ENCODE data around the gene SUZ12. TPM values are rescaled to one million over a fixed set of nuclear protein-coding genes. Genes with fewer than 3 reads are reported as not detected.
"Not testable (repeated sequence)": the region's sequence is repeated elsewhere in the genome, so short reads cannot be mapped to it uniquely, and the experiment has no call there.

SUZ12 gene
- total RNA-seq (10 to 100 TPM; 26.0 to 55.5 (median 40.3) TPM), polyA plus RNA-seq (10 to 100 TPM; 19.1 to 19.3 TPM), total RNA-seq (58.7 reads per million, percentile 74 among the genes with 10 or more reads in this experiment)

DNA sequence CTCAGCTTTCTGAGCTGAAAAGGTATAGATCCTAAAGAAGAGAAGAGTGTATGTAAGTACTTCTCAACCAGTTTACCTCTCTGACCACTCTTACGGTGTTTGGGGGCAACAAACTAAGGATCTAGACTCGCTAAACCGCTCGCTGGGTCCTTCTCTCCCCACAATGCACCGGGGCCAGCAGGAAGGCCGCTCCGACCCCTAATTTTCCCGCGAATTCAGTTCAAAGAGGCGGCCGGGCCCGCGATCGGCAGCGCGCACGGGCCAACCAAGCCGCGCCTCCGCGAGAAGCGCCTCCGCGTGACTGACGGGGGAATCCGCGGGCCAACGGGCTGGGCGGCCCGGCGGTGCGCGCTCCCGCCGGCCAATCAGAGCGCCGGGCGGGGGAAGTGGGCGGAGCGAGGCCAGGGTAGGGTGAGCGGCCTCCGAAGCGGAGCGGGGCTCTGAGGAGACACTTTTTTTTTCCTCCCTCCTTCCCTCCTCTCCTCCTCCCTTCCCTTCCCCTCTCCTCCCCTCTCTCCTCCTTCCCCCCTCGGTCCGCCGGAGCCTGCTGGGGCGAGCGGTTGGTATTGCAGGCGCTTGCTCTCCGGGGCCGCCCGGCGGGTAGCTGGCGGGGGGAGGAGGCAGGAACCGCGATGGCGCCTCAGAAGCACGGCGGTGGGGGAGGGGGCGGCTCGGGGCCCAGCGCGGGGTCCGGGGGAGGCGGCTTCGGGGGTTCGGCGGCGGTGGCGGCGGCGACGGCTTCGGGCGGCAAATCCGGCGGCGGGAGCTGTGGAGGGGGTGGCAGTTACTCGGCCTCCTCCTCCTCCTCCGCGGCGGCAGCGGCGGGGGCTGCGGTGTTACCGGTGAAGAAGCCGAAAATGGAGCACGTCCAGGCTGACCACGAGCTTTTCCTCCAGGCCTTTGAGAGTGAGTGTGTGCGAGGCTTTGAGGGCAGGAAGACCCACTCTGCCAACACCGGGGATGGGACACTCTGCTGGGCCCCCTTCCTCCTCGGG, at the start of gene SUZ12:
SUZ12 (plus strand) TSS at position 393 of the 995 bp plus-strand sequence; CDS start at position 633, 240 bp downstream.
- H3K9me3 Mint-ChIP-seq; H3K36me3 Mint-ChIP-seq; H3K27me3 Mint-ChIP-seq; H3K9me3 ChIP-seq (ENCODE audit: control insufficient read depth in 2 of 3, low read length in 3 of 3); H3K4me1 ChIP-seq (ENCODE audit: control insufficient read depth in 2 of 2, insufficient read depth in 2 of 2, low read length in 2 of 2); H3K27me3 ChIP-seq (ENCODE audit: control insufficient read depth in 2 of 2, insufficient read depth in 2 of 2, low read length in 2 of 2); H3K36me3 ChIP-seq (ENCODE audit: control insufficient read depth in 2 of 3, insufficient read depth in 3 of 3, low read length in 3 of 3): not testable (repeated sequence)
- CTCF ChIA-PET, result interaction anchor here (0.5 kb wide), 1 partner anchor 1110 kb away, joined by 3 read pairs; no protein-coding TSS in a partner anchor
- H3K27ac Mint-ChIP-seq, result peak within 1 kb of the TSS; percentile 82 to 97 (median 91)
- POLR2A ChIA-PET, result interaction anchor here (0.7 to 2.4 kb wide), 2 partner anchors 35 to 71 kb away, joined by 3 to 10 read pairs; partner anchors contain the start of gene UTP6
- H3K4me3 ChIP-seq (ENCODE audit: low read length), result peak within 1 kb of the TSS; percentile 62
- H3K4me3 Mint-ChIP-seq, result peak within 1 kb of the TSS; percentile 84 to 93 (median 90)
- ATAC-seq (peak; percentile 99), DNase-seq (peak; percentile 80 to 95 (median 88))
- H3K4me1 Mint-ChIP-seq, result peaks cover 6 to 30% (median 20%) of the 10 kb centered on the region in 7 donors
- intact Hi-C loops (cut with micrococcal nuclease), result loop anchor here (1.0 to 5.0 kb wide), 5 partner anchors 36 to 940 kb away; partner anchors contain the start of genes COPRS (in 2 of the 2), LRRC37B (in 2 of the 2), MYO1D (in 1 of the 2) and UTP6 (in 1 of the 2)
- peak within 1 kb of the TSS; percentile 73 for H3K27ac ChIP-seq (ENCODE audit: low read depth, low read length)

DNA sequence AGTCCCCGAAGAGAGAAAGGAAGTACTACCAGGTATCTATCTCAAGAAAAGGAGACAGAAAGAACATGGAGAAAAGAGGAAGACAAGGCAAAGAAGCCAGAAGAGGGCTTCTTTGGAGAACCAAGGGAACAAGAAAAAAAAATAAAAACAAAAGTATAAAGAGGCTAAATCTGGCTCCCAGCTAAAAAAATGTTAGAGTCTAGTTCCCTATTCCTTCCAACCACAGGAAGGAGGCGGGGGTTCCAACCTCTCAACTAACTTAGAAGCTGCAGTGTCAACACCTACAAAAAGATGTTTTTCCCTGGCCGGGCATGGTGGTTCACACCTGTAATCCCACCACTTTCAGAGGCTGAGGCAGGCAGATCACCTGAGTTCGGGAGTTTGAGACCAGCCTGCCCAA, 48.7 kb upstream of the SUZ12 start:
- no peak overlapping the region for H3K4me3 Mint-ChIP-seq
- peaks cover 0 to 5% (median 0%) of the 10 kb centered on the region in 7 donors for H3K4me1 Mint-ChIP-seq
- H3K27ac Mint-ChIP-seq, result peak overlapping the region in 2 of 9 donors; percentile 10 to 38
- ATAC-seq (peak; percentile 44), DNase-seq (no peak)
- H3K36me3 Mint-ChIP-seq, result peaks cover 4 to 57% (median 28%) of the 10 kb centered on the region in 5 donors
- no peak overlapping the region for H3K4me3 ChIP-seq (ENCODE audit: low read length)
- H3K27ac ChIP-seq (ENCODE audit: low read depth, low read length), result no peak overlapping the region
- ChIA-PET CTCF (no interaction called here), POLR2A (no interaction called here)
- H3K27me3 Mint-ChIP-seq, result no peaks in the 10 kb centered on the region
- no peaks in the 10 kb centered on the region for H3K9me3 Mint-ChIP-seq
- no peaks in the 10 kb centered on the region for H3K27me3 ChIP-seq (ENCODE audit: control insufficient read depth in 2 of 2, insufficient read depth in 2 of 2, low read length in 2 of 2)
- H3K4me1 ChIP-seq (ENCODE audit: control insufficient read depth in 2 of 2, insufficient read depth in 2 of 2, low read length in 2 of 2), result no peaks in the 10 kb centered on the region
- peaks cover 12 to 89% (median 20%) of the 10 kb centered on the region in 3 experiments for H3K36me3 ChIP-seq (ENCODE audit: control insufficient read depth in 2 of 3, insufficient read depth in 3 of 3, low read length in 3 of 3)
- intact Hi-C loops (cut with micrococcal nuclease), result no loop called here
- H3K9me3 ChIP-seq (ENCODE audit: control insufficient read depth in 2 of 3, low read length in 3 of 3), result no peaks in the 10 kb centered on the region

- Histone ChIP-seq H3K27me3 (ENCODE audit: control insufficient read depth in 2 of 2, insufficient read depth in 2 of 2, low read length in 2 of 2) (no peaks in the 10 kb centered on the region), H3K36me3 (ENCODE audit: control insufficient read depth in 2 of 3, insufficient read depth in 3 of 3, low read length in 3 of 3) (peaks cover 0 to 34% (median 0%) of the 10 kb centered on the region in 3 experiments), H3K4me1 (ENCODE audit: control insufficient read depth in 2 of 2, insufficient read depth in 2 of 2, low read length in 2 of 2) (peaks cover 0 to 10% of the 10 kb centered on the region in 2 donors), H3K4me3 (ENCODE audit: low read length) (peak overlapping the region; percentile 80), H3K9me3 (ENCODE audit: control insufficient read depth in 2 of 3, low read length in 3 of 3) (no peaks in the 10 kb centered on the region), H3K27ac (ENCODE audit: low read depth, low read length) (peak overlapping the region; percentile 81)
- peak in 1 of 9 donors; percentile 9 for DNase-seq
- peaks cover 0 to 10% (median 3%) of the 10 kb centered on the region in 5 donors for H3K36me3 Mint-ChIP-seq
- peaks cover 0 to 2% (median 0%) of the 10 kb centered on the region in 11 donors for H3K9me3 Mint-ChIP-seq
- CTCF ChIA-PET, result no interaction called here
- peaks cover 0 to 25% (median 9%) of the 10 kb centered on the region in 7 donors for H3K4me1 Mint-ChIP-seq
- H3K4me3 Mint-ChIP-seq, result no peak overlapping the region
- H3K27ac Mint-ChIP-seq, result no peak overlapping the region
- ATAC-seq, result no peak
- POLR2A ChIA-PET, result interaction anchor here (0.5 to 3.3 kb wide), 5 partner anchors 23 to 107 kb away, joined by 3 to 10 read pairs (median 3); partner anchors contain the start of gene SUZ12
- no peaks in the 10 kb centered on the region for H3K27me3 Mint-ChIP-seq
- intact Hi-C loops (cut with micrococcal nuclease), result loop anchor here (1.0 to 5.0 kb wide), 14 partner anchors 36 to 1094 kb away; partner anchors contain the start of genes COPRS (in 2 of the 2), RHOT1 (in 2 of the 2), ZNF207 (in 2 of the 2) and EVI2A (in 1 of the 2)
Observed at GRCh38 chr17:31900877-31901276, 35.9 kb upstream of the SUZ12 start.

DNA sequence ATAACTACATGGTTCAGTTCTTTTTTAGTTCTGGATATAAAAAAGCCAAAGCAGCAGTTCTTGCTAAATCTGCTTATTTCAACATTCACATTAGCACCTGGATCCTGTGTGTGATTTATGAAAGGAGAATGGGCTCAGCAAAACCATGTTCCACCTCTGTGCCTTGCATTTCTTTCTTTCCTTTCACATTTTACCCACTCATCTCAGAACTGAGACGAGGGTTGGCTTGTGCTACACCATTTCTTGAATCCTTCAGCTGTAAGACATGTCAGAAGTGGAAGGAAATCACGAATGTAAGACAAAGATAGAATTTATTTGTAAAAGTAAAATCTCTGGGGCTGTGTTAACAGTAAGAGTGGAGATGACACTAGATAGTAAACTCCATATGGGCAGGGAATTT, 34.1 kb upstream of the SUZ12 start:
- peaks cover 2 to 26% (median 13%) of the 10 kb centered on the region in 7 donors for H3K4me1 Mint-ChIP-seq
- ChIA-PET CTCF (no interaction called here), POLR2A (interaction anchor here (0.6 to 3.3 kb wide), 2 partner anchors 35 to 398 kb away, joined by 3 to 10 read pairs; partner anchors contain the start of gene SUZ12)
- Histone ChIP-seq H3K4me1 (ENCODE audit: control insufficient read depth in 2 of 2, insufficient read depth in 2 of 2, low read length in 2 of 2) (peaks cover 0 to 10% of the 10 kb centered on the region in 2 donors), H3K36me3 (ENCODE audit: control insufficient read depth in 2 of 3, insufficient read depth in 3 of 3, low read length in 3 of 3) (peaks cover 0 to 17% (median 0%) of the 10 kb centered on the region in 3 experiments), H3K9me3 (ENCODE audit: control insufficient read depth in 2 of 3, low read length in 3 of 3) (no peaks in the 10 kb centered on the region), H3K4me3 (ENCODE audit: low read length) (no peak overlapping the region), H3K27me3 (ENCODE audit: control insufficient read depth in 2 of 2, insufficient read depth in 2 of 2, low read length in 2 of 2) (no peaks in the 10 kb centered on the region), H3K27ac (ENCODE audit: low read depth, low read length) (no peak overlapping the region)
- peaks cover 0 to 4% (median 2%) of the 10 kb centered on the region in 5 donors for H3K36me3 Mint-ChIP-seq
- peak overlapping the region in 2 of 9 donors; percentile 36 to 51 for H3K27ac Mint-ChIP-seq
- no peaks in the 10 kb centered on the region for H3K27me3 Mint-ChIP-seq
- intact Hi-C loops (cut with micrococcal nuclease), result loop anchor here (5.0 kb wide), 3 partner anchors 350 to 1095 kb away; partner anchors contain the start of gene ZNF207 (in 1 of the 2)
- DNase-seq (no peak), ATAC-seq (no peak)
- peak overlapping the region in 5 of 10 donors; percentile 8 to 65 (median 33) for H3K4me3 Mint-ChIP-seq
- H3K9me3 Mint-ChIP-seq, result peaks cover 0 to 2% (median 0%) of the 10 kb centered on the region in 11 donors

- H3K36me3 ChIP-seq (ENCODE audit: control insufficient read depth in 2 of 3, insufficient read depth in 3 of 3, low read length in 3 of 3), result peaks cover 0 to 10% (median 0%) of the 10 kb centered on the region in 3 experiments
- DNase-seq, result no peak
- no peak for ATAC-seq
- Mint-ChIP-seq H3K9me3 (no peaks in the 10 kb centered on the region), H3K4me3 (no peak overlapping the region), H3K27ac (peak overlapping the region in 1 of 9 donors; percentile 38), H3K4me1 (peaks cover 4 to 24% (median 14%) of the 10 kb centered on the region in 7 donors), H3K27me3 (no peaks in the 10 kb centered on the region), H3K36me3 (no peaks in the 10 kb centered on the region)
- H3K4me3 ChIP-seq (ENCODE audit: low read length), result no peak overlapping the region
- ChIA-PET POLR2A (interaction anchor here (3.3 kb wide), 1 partner anchor 34 kb away, joined by 10 read pairs; the partner anchor contains the start of gene SUZ12), CTCF (no interaction called here)
- H3K27ac ChIP-seq (ENCODE audit: low read depth, low read length), result no peak overlapping the region
- intact Hi-C loops (cut with micrococcal nuclease), result loop anchor here (5.0 kb wide), 3 partner anchors 351 to 1096 kb away; partner anchors contain the start of gene ZNF207 (in 1 of the 2)
- no peaks in the 10 kb centered on the region for H3K27me3 ChIP-seq (ENCODE audit: control insufficient read depth in 2 of 2, insufficient read depth in 2 of 2, low read length in 2 of 2)
- no peaks in the 10 kb centered on the region for H3K9me3 ChIP-seq (ENCODE audit: control insufficient read depth in 2 of 3, low read length in 3 of 3)
- peaks cover 0 to 10% of the 10 kb centered on the region in 2 donors for H3K4me1 ChIP-seq (ENCODE audit: control insufficient read depth in 2 of 2, insufficient read depth in 2 of 2, low read length in 2 of 2)
Observed at GRCh38 chr17:31903401-31903800, 33.4 kb upstream of the SUZ12 start.

DNA sequence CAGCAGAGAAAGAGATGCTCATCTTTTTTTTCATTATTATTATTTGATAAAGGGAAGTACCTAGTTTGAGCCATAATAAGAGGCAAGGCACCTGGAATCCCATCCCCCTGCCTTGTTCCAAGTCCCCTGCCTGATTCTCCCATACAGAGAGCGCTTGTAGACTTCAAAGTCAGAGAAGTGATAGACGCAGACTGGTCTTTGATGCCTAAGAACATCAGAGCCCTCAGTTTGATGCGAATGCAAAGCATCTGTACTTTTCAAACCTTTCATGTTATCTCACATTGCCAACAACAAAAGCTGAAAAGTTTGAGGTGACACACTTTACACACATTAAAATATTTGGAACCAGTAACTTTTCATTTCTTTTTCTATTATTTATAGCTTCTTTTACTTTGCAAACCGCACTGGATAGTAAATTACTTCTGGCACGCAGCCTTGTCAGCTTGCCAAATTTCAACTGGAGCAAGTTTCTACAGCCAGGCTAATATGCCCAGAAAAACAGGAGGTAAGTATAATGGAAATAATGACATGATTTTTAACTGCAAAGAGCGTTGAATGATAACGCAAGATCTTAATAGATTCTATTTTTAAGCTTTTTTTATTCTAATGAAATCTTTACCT, 29.4 kb upstream of the SUZ12 start:
- no peaks in the 10 kb centered on the region for H3K27me3 ChIP-seq (ENCODE audit: control insufficient read depth in 2 of 2, insufficient read depth in 2 of 2, low read length in 2 of 2)
- Mint-ChIP-seq H3K4me3 (peak overlapping the region in 3 of 10 donors; percentile 5 to 21 (median 9)), H3K27ac (peak overlapping the region in 1 of 9 donors; percentile 5), H3K36me3 (no peaks in the 10 kb centered on the region), H3K4me1 (peaks cover 4 to 14% (median 8%) of the 10 kb centered on the region in 7 donors), H3K27me3 (peaks cover 0 to 14% (median 10%) of the 10 kb centered on the region in 5 donors), H3K9me3 (no peaks in the 10 kb centered on the region)
- intact Hi-C loops (cut with micrococcal nuclease), result no loop called here
- ChIA-PET POLR2A (interaction anchor here (0.6 kb wide), 1 partner anchor 591 kb away, joined by 3 read pairs; no protein-coding TSS in a partner anchor), CTCF (no interaction called here)
- no peaks in the 10 kb centered on the region for H3K4me1 ChIP-seq (ENCODE audit: control insufficient read depth in 2 of 2, insufficient read depth in 2 of 2, low read length in 2 of 2)
- H3K27ac ChIP-seq (ENCODE audit: low read depth, low read length), result no peak overlapping the region
- H3K36me3 ChIP-seq (ENCODE audit: control insufficient read depth in 2 of 3, insufficient read depth in 3 of 3, low read length in 3 of 3), result no peaks in the 10 kb centered on the region
- peak; percentile 82 for ATAC-seq
- H3K9me3 ChIP-seq (ENCODE audit: control insufficient read depth in 2 of 3, low read length in 3 of 3), result no peaks in the 10 kb centered on the region
- H3K4me3 ChIP-seq (ENCODE audit: low read length), result no peak overlapping the region
- DNase-seq, result peak in 7 of 9 donors; percentile 2 to 48 (median 35)
